Left colon (tissue), 2 donors: ENCODE data around the gene CAPN7. TPM values are rescaled to one million over a fixed set of nuclear protein-coding genes. Genes with fewer than 3 reads are reported as not detected.

Experiments
- ATAC-seq: fragments of 200-7000 bp; cut with Tn5 transposase; one replicate; pipeline ENCODE4 v1.9.1; 2020; ENCODE audit warnings: mild to moderate bottlenecking, moderate library complexity
- DNase-seq, 2 donors: peaks; one replicate each; pipeline ENCODE4 v3.0.0-alpha.2; 2020
- intact Hi-C, 2 donors: fragments of 100-400 bp; cut with DNase I in 1 of 2; cut with micrococcal nuclease in 1 of 2; formaldehyde crosslinking; loops; one replicate each; pipeline versions ENCODE4 v1.11.2 to v1.14.0; 2022; cut with DNase I, micrococcal nuclease
- total RNA-seq, 2 donors: library from RNA; stranded (reverse); fragmentation: NEBNext Ultra II Directional; extraction: Animal tissue kit (Norgen Biotek cat#: 25700); gene quantifications; one replicate each; pipeline ENCODE4 v1.2.1, GENCODE V29; 2021
- donor health status: DM: no; HTN: no; CAD: no.
- donor health status: DM: yes; HTN: yes; CAD: no.

The CAPN7 gene
- total RNA-seq, 2 donors from 2014 or later = 33.6 to 39.0 TPM

GRCh38 chr3:15281817-15282216 lies 75.8 kb downstream of the CAPN7 start:
- no peak for ATAC-seq
- DNase-seq = no peak
- intact Hi-C loops = loop anchor here in 1 of 2 donors (10.0 kb wide), 1 partner anchor 53 kb away; the partner anchor contains the start of gene SH3BP5

DNA sequence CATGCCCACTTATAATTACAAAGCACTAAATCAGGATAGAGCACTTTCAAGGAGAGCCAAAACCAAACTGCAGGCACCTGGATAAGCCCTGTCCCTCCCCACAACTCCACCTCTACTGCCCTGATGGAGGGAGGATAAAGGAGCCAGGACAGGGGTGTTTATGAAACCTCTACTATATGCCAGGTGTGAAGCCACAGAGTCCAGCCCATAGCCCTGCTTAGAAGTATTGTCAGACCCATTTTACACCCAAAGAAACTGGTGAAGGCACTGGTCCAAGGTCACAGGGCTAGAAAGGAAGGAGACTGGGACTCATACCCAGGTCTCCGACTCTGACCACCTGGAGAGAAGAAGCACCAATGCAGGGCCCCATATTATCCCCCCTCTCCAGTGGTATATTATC lies 77.7 kb downstream of the CAPN7 start:
- ATAC-seq (no peak), DNase-seq (no peak)
- intact Hi-C loops = loop anchor here in 1 of 2 donors (10.0 kb wide), 1 partner anchor 51 kb away; the partner anchor contains the start of gene SH3BP5

DNA sequence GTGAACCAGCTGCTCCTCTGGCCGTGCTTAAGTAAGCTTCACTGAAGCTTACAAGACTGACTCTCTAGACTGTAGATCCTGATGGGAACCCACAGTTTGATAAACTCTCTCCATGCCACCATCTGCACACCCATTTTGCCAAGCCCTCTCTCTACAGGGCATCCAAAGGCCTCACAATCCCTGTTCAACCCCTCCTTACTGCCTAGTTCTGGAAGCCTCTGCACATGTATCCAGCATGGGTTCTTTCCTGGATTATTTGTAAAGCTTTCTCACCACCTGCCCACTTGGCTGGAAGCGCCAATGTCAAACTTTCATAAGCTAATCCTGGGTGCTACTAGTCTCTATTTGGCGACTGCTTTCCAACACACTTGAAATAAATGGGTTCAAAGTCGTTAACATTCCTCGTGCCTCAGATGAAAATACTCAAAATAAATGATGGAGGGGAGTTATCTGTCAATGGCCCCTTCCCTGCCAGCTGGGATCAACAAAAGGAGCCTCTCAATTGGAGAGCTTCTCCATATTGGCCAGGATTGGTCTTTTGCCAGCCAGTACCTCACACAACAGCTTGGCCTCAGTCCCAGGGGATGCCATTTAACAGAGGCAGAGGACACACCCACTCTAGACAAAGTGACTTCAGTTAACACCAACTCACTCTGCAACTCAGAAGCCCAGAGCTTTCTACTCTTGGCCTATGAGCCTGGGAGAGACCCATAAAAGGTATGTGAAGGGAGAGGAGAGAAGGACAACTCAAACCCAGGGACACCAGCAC lies 78.3 kb downstream of the CAPN7 start:
- intact Hi-C loops = loop anchor here in 1 of 2 donors (10.0 kb wide), 1 partner anchor 50 kb away; the partner anchor contains the start of gene SH3BP5
- DNase-seq = peak in 1 of 2 donors; percentile 41
- ATAC-seq = peak; percentile 69

DNA sequence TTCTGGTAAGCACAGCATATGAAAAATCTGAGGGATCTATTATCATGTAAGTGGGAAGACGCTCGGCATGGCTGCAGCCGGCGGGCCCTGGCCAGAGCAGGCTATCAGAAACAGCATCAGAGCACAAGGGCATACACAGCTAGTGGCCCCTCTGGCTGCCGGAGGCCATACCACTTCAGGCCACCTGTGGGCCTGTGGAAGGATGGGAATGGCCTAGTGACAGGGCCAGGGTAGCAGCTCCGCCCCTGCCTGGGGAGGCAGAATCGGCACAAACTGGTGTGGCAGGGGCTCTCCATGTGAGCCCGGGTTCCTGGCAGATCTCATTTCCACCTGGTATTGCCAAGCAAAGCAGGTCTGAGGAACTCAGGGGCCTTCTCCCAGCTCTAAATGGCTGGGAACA lies 80.0 kb downstream of the CAPN7 start:
- ATAC-seq (no peak), DNase-seq (no peak)
- intact Hi-C loops = loop anchor here in 1 of 2 donors (10.0 kb wide), 1 partner anchor 49 kb away; the partner anchor contains the start of gene SH3BP5

- DNase-seq = peak in 1 of 2 donors; percentile 69
- ATAC-seq = no peak
- intact Hi-C loops = loop anchor here in 1 of 2 donors (10.0 kb wide), 1 partner anchor 47 kb away; the partner anchor contains the start of gene SH3BP5
Observed at GRCh38 chr3:15287565-15288330, 81.7 kb downstream of the CAPN7 start.

- ATAC-seq (no peak), DNase-seq (no peak)
- intact Hi-C loops = loop anchor here in 1 of 2 donors (10.0 kb wide), 1 partner anchor 46 kb away; the partner anchor contains the start of gene SH3BP5
Observed at GRCh38 chr3:15288331-15289035, 82.4 kb downstream of the CAPN7 start.

DNA sequence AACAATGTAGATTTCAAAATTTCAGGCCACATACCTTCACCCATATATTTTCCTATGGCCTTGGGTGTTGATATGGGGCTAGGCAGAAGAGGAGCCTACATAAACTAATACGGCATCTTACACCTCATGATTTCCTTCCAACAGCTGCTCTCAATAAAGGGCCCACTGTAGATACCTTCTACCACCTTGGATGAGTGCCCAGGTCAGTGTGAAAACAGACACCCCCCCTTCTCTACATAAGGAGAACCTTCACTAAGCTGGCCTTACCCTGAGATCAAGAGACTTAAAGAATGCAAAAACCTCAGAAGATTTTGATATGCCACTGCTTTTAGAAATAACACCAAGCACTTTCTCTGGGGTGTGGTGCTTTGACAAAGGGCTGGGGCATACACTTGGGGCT lies 83.6 kb downstream of the CAPN7 start:
- DNase-seq (no peak), ATAC-seq (no peak)
- intact Hi-C loops = loop anchor here in 1 of 2 donors (10.0 kb wide), 1 partner anchor 45 kb away; the partner anchor contains the start of gene SH3BP5

DNA sequence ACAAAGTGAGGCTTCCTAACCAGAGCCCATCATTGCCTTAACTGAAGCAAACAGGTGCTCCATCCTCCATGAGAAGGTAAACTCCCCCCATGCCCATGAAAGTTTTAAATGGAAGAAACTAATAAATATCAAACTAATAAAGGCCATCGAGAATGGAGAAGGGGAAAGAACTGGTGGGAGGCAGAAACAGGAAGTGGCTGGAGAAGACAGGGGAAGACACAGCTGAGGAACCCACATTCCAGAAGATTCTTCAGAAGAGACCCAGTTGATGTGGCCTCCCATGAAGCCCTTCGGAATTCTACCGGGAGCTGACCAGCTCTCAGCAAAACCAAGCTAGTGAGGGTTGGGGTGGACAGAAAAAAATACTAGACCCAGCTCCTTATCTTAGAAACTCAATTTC lies 84.7 kb downstream of the CAPN7 start:
- DNase-seq (no peak), ATAC-seq (no peak)
- intact Hi-C loops = no loop called here

DNA sequence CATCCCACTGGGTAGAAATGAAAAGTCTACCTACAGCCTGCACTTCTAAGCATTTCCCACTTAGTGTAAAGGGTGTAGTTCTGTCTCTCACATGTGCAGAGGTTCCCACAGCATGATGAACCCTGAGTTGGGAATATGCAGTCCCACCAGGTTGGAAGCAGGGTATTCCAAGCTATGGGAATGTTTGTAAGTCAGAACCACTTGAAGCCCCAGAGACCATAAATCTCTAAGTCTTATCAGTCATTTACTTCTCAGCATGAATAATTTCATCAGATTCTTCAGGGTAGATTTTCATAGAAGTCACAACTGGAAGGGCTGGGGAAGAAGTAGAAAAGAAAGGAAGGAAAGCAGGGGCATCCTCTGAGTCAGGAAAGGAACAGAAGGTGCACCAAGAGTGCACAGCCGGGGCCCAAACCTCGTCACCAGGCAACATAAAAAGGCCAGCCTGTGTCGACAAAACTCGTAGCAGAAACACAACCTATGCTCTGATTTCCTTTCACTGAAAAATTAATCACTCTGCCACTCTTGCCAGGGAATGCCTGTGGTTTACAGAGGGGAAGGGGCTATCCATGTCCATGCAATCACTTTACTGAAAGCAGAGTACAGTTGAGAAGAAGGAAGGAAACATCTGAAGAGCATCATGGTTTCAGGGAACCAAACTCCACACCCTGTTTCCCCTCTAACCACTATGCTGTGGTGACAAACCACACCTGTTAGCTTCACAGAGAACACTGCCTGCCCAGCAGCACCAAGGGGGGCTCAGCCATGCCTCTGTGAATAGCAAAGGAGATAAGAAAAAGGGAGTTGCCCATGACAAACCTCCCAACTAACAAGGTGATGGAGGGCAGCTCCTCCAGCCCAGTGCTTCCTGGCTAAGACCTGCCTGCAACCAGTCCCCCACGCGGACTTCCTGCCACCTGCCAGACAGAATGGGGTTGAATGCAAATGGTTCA lies 85.8 kb downstream of the CAPN7 start:
- intact Hi-C loops = no loop called here
- DNase-seq (peak; percentile 21 to 30), ATAC-seq (peak; percentile 26)

DNA sequence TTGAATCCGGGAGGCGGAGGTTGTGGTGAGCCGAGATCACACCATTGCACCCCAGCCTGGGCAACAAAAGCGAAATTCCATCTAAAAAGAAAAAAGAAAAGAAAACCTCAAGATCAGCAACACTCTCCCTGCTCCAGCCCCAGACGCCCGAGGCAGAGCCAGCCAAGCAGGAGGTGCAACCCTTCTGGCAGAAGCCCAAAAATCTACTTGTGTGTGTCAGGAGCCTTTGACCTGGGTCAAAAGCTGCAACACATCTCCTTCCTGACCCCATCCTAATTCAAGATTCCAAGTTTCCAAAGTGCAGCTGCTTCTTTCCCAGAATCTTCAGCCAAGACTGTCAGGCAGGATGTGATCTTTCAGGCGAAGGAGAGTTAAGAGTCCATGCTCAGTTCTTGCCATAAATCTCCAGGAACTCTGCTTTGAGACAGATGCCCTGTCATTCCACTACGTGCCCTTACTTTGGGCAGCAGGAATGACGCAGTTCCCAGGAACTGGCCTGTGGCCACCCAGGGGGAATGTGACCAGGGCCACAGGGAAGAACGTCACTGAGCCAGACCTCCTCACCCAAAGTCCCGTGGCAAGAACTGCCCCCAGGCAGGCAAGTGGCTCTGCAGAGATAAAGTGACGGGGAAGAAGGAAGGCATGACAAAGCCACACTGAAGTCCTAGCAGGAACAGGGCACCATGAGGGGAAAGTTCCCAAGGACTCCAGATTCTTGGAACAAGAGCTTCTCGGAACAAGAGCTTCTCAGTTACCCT lies 86.9 kb downstream of the CAPN7 start:
- ATAC-seq (no peak), DNase-seq (peak in 1 of 2 donors; percentile 23)
- intact Hi-C loops = no loop called here

GRCh38 chr3:15294929-15295328 lies 88.9 kb downstream of the CAPN7 start:
- DNase-seq (no peak), ATAC-seq (no peak)
- intact Hi-C loops = no loop called here

DNA sequence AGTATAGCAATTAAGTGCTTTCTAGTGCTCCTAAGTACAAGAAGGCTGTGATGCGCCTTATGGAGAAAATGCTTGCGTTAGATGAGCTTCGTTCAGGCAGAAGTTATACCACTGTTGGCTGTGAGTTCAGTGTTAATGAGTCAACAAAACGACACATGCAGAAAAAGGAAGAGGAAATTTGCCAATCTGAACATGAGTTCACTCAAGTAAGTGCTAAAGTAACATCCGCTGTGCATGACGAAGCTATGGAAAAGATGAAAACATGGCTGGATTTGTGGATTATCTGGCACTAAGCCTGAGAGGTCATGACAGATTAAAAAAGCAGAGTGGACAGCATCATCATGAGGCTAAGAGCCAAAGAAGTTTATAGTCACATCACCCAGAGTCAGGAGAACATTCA lies 89.5 kb downstream of the CAPN7 start:
- intact Hi-C loops = no loop called here
- no peak for DNase-seq
- ATAC-seq = no peak

DNA sequence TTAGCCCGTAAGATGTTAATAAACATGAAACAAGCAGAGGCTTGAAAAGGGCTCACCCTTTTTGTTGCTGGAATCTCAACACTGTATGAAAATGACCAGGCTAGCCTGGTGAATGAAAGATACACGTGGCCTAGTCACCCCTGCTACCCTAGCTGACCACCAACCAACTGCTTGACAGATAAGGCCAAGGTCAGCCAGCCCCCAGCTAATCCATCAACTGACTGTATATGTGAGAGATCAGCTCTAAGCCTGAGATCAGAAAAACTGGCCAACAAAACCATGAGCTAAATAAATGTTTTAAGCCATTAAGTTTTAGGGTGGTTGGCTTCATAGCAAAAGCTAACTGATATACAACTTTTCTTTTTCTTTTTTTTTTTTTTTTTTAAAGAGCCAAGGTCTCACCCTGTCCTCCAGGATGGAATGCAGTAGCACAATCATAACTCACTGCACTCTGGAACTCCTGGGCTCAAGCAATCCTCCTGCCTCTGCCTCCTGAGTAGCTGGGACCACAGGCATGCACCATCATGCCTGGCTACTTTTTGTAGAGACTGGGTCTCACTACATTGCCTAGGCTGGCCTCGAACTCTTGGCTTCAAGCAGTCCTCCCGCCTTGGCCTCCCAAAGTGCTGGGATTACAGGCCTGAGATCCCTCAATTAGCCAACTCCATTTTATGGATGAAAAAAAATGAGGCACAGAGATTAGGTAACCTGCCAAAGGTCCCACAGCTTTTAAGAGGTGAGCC lies 91.7 kb downstream of the CAPN7 start:
- DNase-seq (no peak), ATAC-seq (no peak)
- intact Hi-C loops = no loop called here

GRCh38 chr3:15298504-15298903 lies 92.5 kb downstream of the CAPN7 start:
- ATAC-seq (no peak), DNase-seq (no peak)
- intact Hi-C loops = no loop called here

- intact Hi-C loops = no loop called here
- DNase-seq = no peak
- peak; percentile 58 for ATAC-seq
Observed at GRCh38 chr3:15299036-15299435, 93.0 kb downstream of the CAPN7 start.

DNA sequence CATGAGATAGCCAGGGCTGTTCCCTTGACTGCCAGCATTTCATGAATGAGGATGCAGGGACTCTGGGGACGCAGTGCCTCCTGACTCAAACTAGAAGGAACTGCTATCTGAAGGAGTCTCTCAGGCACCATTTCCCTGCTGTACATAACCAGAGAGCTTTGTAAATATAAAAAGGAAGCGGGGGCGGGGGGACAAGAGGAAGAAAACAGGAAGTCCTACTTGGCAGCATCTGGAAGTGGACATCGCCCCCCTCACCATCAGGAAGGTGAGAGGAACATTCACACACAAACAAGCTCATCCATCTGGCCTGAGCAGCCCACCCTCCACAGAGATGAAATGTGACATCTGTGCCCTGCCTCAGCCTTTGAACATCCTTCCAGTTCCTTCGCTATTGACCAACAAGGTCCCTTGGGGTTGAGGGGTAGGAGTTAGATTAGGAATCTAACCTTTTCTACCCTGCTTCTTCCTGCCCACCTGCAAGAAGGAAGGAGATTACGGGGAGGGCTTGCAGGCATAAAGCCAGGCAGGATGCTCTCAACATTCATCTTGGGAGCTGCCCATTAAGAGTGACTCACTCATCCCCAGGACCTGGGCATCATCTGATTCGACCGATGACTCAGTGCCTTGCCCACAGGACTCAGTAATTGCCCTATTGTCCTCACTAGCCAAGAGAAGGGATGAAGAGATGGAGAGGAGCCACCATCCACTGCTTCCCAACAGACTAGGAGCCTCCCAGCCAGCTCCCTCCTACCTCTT lies 94.5 kb downstream of the CAPN7 start:
- intact Hi-C loops = no loop called here
- no peak for DNase-seq
- ATAC-seq = no peak
